Keratinocyte (primary cell): Measurements from ENCODE around the gene SPATA45. TPM values are rescaled to one million over a fixed set of nuclear protein-coding genes. Genes with fewer than 3 reads are reported as not detected.
A peak's percentile ranks its signal among the peaks of the same experiment; 100 is the strongest.

Experiments
- DNase-seq: peaks from one replicate; pipeline ENCODE4 v3.0.0-alpha.2; 2011; ENCODE audit warnings: low read depth, missing footprints, low spot score
- FAIRE-seq: peaks from 2 replicates; lab custom pipeline; 2011; peaks lifted over from hg19 to GRCh38; lab: Jason Lieb, UNC
- H2AFZ ChIP-seq: 2 replicates; pipeline ENCODE4 v1.6.0; 2012; ENCODE audit warnings: low read length, control low read depth, inconsistent platforms; ENCODE audit not compliant: control insufficient read depth
- H3K27ac ChIP-seq: 2 replicates; pipeline ENCODE4 v1.5.1; 2011; ENCODE audit warnings: low read length; ENCODE audit not compliant: control insufficient read depth, insufficient read depth
- H3K27me3 ChIP-seq: 3 replicates; pipeline ENCODE4 v1.6.0; 2011; ENCODE audit warnings: low read length; ENCODE audit not compliant: control insufficient read depth, insufficient read depth; ENCODE audit errors: extremely low read depth
- H3K36me3 ChIP-seq, 2 experiments: 2 replicates in 1 of 2; 3 replicates in 1 of 2; pipeline ENCODE4 v1.5.1; 2011; ENCODE audit warnings: low read length in 2 of 2, mild to moderate bottlenecking in 1 of 2; ENCODE audit not compliant: control insufficient read depth in 2 of 2, insufficient read depth in 2 of 2; ENCODE audit errors: extremely low read depth in 1 of 2
- H3K4me1 ChIP-seq: 3 replicates; pipeline ENCODE4 v1.5.1; 2011; ENCODE audit warnings: low read length; ENCODE audit not compliant: control insufficient read depth, insufficient read depth; ENCODE audit errors: extremely low read depth
- H3K4me2 ChIP-seq: 3 replicates; pipeline ENCODE4 v1.6.0; 2011; ENCODE audit warnings: low read depth, low read length; ENCODE audit not compliant: control insufficient read depth, insufficient read depth; ENCODE audit errors: extremely low read depth
- H3K4me3 ChIP-seq, 3 experiments: fragments of 200-600 bp in 1 of 3; sonication (generic) in 1 of 3; 2 replicates in 2 of 3; 3 replicates in 1 of 3; pipeline ENCODE4 v1.5.1; 2011 to 2016; ENCODE audit warnings: low read length in 3 of 3, mild to moderate bottlenecking in 3 of 3, control low read depth in 2 of 3, inconsistent platforms in 1 of 3, low read depth in 1 of 3, mixed read lengths in 1 of 3, mixed run types in 1 of 3, moderate library complexity in 1 of 3; ENCODE audit not compliant: control insufficient read depth in 2 of 3, insufficient read depth in 2 of 3; ENCODE audit errors: extremely low read depth in 1 of 3
- H3K79me2 ChIP-seq: 2 replicates; pipeline ENCODE4 v1.6.0; 2012; ENCODE audit warnings: low read length; ENCODE audit not compliant: control insufficient read depth, insufficient read depth
- H3K9ac ChIP-seq: 3 replicates; pipeline ENCODE4 v1.6.0; 2011; ENCODE audit warnings: low read length; ENCODE audit not compliant: control insufficient read depth, insufficient read depth; ENCODE audit errors: extremely low read depth
- H3K9me1 ChIP-seq: 3 replicates; pipeline ENCODE4 v1.6.0; 2011; ENCODE audit warnings: low read length; ENCODE audit not compliant: control insufficient read depth, insufficient read depth; ENCODE audit errors: extremely low read depth
- H3K9me3 ChIP-seq: 2 replicates; pipeline ENCODE4 v1.5.1; 2012; ENCODE audit warnings: low read depth, low read length; ENCODE audit not compliant: control insufficient read depth
- H4K20me1 ChIP-seq: 3 replicates; pipeline ENCODE4 v1.6.0; 2011; ENCODE audit warnings: low read length; ENCODE audit not compliant: control insufficient read depth, insufficient read depth; ENCODE audit errors: extremely low read depth
- EZH2 ChIP-seq: IDR thresholded peaks from one replicate; pipeline ENCODE4 v1.6.1; 2012; ENCODE audit warnings: inconsistent platforms, mild to moderate bottlenecking, low read length, moderate library complexity
- dilution Hi-C: fragments of 300-500 bp; cut with MboI; formaldehyde crosslinking; loops from one replicate; pipeline ENCODE4 v1.7.0; 2020; ENCODE audit warnings: low sequenced_read_pairs; ENCODE audit not compliant: extremely low pct_ligation_motif_present
- polyA plus RNA-seq, 5 experiments: library from polyadenylated mRNA; depleted of rRNA in 3 of 5; stranded (reverse) in 3 of 5; stranded (forward) in 1 of 5; unstranded in 1 of 5; fragments of >200 nt; gene quantifications; 1 replicate in 1 of 5; 2 replicates in 3 of 5; 3 replicates in 1 of 5; pipeline versions ENCODE4 v1.2.1 to v1.2.3, GENCODE V29; 2011 to 2012; ENCODE audit warnings: missing spikeins in 2 of 5, low read depth in 1 of 5, low replicate concordance in 1 of 5
- TF ChIP-seq, protein P1 (sequence below), 3 experiments: IDR thresholded peaks in 1 of 3; conservative IDR thresholded peaks in 1 of 3; optimal IDR thresholded peaks in 1 of 3; 2 replicates in 2 of 3; 3 replicates in 1 of 3; pipeline versions ENCODE3 to v1.5.1; 2011; ENCODE audit warnings: low read length in 3 of 3, mild to moderate bottlenecking in 3 of 3, moderate library complexity in 2 of 3, control low read depth in 1 of 3, inconsistent platforms in 1 of 3; ENCODE audit not compliant: insufficient read depth in 2 of 3; ENCODE audit errors: extremely low read depth in 1 of 3

Gene SPATA45
- polyA plus RNA-seq, 1 donor (not counting 4 experiments of a cell fraction or from before 2014, with no cell fraction given), result not detected

DNA sequence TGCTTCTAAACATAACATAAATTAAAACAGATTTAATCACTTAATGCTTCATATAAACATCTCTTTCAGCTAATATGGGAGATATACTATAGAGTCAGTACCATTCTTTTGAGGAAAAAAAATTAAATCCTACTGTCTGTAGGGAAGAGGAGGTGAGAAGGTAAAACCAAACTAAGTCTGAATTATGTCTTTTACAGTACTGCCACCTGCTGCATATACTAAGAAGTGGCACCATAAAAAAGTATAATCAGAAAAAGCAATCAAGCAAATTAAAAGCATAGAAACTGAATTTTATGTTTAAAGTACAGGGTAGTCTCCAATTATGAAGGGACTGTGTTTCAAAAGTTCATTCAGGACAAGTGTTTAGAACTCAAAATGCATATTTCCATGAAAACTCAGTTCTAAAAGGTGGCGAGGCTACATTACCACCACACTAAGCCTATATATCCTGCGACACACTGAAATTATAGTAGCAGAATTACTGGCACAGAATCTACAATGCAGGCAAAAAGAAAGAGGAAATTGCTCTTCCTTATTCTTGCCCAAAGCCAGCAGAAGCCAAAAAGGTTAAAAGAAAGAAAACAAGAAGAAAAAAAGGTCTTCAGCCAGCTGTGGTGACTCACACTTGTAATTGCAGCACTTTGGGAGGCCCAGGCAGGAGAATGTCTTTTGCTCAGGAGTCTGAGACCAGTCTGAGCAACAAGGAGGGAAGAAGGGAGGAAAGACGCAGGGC lies 64.9 kb downstream of the SPATA45 start:
- no peak overlapping the region for H3K27ac ChIP-seq
- no peak overlapping the region for H3K4me3 ChIP-seq
- no peaks in the 10 kb centered on the region for H3K27me3 ChIP-seq
- dilution Hi-C loops, result loop anchor here (10.0 kb wide), 1 partner anchor 138 kb away; no protein-coding TSS in a partner anchor
- FAIRE-seq (no peak), DNase-seq (no peak)
- no peak overlapping the region for H2AFZ ChIP-seq
- no peaks in the 10 kb centered on the region for H3K9me1 ChIP-seq
- no peaks in the 10 kb centered on the region for H3K4me1 ChIP-seq
- H3K9me3 ChIP-seq, result no peaks in the 10 kb centered on the region
- H3K9ac ChIP-seq, result no peak overlapping the region
- no peak overlapping the region for H3K4me2 ChIP-seq
- TF ChIP-seq, protein P1, sequence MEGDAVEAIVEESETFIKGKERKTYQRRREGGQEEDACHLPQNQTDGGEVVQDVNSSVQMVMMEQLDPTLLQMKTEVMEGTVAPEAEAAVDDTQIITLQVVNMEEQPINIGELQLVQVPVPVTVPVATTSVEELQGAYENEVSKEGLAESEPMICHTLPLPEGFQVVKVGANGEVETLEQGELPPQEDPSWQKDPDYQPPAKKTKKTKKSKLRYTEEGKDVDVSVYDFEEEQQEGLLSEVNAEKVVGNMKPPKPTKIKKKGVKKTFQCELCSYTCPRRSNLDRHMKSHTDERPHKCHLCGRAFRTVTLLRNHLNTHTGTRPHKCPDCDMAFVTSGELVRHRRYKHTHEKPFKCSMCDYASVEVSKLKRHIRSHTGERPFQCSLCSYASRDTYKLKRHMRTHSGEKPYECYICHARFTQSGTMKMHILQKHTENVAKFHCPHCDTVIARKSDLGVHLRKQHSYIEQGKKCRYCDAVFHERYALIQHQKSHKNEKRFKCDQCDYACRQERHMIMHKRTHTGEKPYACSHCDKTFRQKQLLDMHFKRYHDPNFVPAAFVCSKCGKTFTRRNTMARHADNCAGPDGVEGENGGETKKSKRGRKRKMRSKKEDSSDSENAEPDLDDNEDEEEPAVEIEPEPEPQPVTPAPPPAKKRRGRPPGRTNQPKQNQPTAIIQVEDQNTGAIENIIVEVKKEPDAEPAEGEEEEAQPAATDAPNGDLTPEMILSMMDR (optimal IDR thresholded peaks at IDR 0.05 in 1 of 3, IDR thresholded peaks at IDR 0.05 in 1 of 3, conservative IDR thresholded peaks at IDR 0.05 in 1 of 3; ENCODE audit: extremely low read depth in 1 of 3, insufficient read depth in 2 of 3, low read length in 3 of 3), result peak in 2 of 3 experiments; percentile 36 to 52
- TF ChIP-seq EZH2, result no peak
- H3K36me3 ChIP-seq, result peaks cover 2 to 4% of the 10 kb centered on the region in 2 experiments
- no peaks in the 10 kb centered on the region for H4K20me1 ChIP-seq
- H3K79me2 ChIP-seq, result no peaks in the 10 kb centered on the region

- Histone ChIP-seq H2AFZ (no peak overlapping the region), H3K4me1 (no peaks in the 10 kb centered on the region), H3K27ac (no peak overlapping the region), H3K27me3 (no peaks in the 10 kb centered on the region), H3K9ac (no peak overlapping the region), H3K4me3 (no peak overlapping the region), H4K20me1 (no peaks in the 10 kb centered on the region), H3K9me3 (no peaks in the 10 kb centered on the region), H3K9me1 (no peaks in the 10 kb centered on the region), H3K36me3 (peaks cover 0 to 4% of the 10 kb centered on the region in 2 experiments), H3K79me2 (no peaks in the 10 kb centered on the region), H3K4me2 (no peak overlapping the region)
- no peak for DNase-seq
- FAIRE-seq, result no peak
- no peak for TF ChIP-seq EZH2
- TF ChIP-seq, protein P1 (optimal IDR thresholded peaks at IDR 0.05 in 1 of 3, IDR thresholded peaks at IDR 0.05 in 1 of 3, conservative IDR thresholded peaks at IDR 0.05 in 1 of 3; ENCODE audit: extremely low read depth in 1 of 3, insufficient read depth in 2 of 3, low read length in 3 of 3), result no peak
- dilution Hi-C loops, result loop anchor here (10.0 kb wide), 1 partner anchor 136 kb away; no protein-coding TSS in a partner anchor
Observed at GRCh38 chr1:212781225-212781624, 66.2 kb downstream of the SPATA45 start.
